ENCODE measurements around the gene EPS15. TPM values are rescaled to one million over a fixed set of nuclear protein-coding genes. Genes with fewer than 3 reads are reported as not detected.

Gene EPS15
- total RNA-seq, 1 experiment from 2014 or later: 37.1 TPM

GRCh38 chr1:51565009-51565408 lies 45.9 kb upstream of the EPS15 start:
- Mint-ChIP-seq H3K36me3 (no peaks in the 10 kb centered on the region), H3K4me3 (no peak overlapping the region), H3K4me1 (peaks cover 14% of the 10 kb centered on the region), H3K27ac (no peak overlapping the region), H3K9me3 (no peaks in the 10 kb centered on the region), H3K27me3 (ENCODE audit: low read depth) (no peaks in the 10 kb centered on the region)
- ATAC-seq (peak; percentile 73), DNase-seq (ENCODE audit: low spot score) (no peak)
- ChIA-PET CTCF (no interaction called here), POLR2A (no interaction called here)
- TF ChIP-seq, protein P1, sequence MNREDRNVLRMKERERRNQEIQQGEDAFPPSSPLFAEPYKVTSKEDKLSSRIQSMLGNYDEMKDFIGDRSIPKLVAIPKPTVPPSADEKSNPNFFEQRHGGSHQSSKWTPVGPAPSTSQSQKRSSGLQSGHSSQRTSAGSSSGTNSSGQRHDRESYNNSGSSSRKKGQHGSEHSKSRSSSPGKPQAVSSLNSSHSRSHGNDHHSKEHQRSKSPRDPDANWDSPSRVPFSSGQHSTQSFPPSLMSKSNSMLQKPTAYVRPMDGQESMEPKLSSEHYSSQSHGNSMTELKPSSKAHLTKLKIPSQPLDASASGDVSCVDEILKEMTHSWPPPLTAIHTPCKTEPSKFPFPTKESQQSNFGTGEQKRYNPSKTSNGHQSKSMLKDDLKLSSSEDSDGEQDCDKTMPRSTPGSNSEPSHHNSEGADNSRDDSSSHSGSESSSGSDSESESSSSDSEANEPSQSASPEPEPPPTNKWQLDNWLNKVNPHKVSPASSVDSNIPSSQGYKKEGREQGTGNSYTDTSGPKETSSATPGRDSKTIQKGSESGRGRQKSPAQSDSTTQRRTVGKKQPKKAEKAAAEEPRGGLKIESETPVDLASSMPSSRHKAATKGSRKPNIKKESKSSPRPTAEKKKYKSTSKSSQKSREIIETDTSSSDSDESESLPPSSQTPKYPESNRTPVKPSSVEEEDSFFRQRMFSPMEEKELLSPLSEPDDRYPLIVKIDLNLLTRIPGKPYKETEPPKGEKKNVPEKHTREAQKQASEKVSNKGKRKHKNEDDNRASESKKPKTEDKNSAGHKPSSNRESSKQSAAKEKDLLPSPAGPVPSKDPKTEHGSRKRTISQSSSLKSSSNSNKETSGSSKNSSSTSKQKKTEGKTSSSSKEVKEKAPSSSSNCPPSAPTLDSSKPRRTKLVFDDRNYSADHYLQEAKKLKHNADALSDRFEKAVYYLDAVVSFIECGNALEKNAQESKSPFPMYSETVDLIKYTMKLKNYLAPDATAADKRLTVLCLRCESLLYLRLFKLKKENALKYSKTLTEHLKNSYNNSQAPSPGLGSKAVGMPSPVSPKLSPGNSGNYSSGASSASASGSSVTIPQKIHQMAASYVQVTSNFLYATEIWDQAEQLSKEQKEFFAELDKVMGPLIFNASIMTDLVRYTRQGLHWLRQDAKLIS (CRISPR knock-in tag; IDR thresholded peaks at IDR 0.05; ENCODE audit: borderline replicate concordance): no peak
- TF ChIP-seq, protein P2, sequence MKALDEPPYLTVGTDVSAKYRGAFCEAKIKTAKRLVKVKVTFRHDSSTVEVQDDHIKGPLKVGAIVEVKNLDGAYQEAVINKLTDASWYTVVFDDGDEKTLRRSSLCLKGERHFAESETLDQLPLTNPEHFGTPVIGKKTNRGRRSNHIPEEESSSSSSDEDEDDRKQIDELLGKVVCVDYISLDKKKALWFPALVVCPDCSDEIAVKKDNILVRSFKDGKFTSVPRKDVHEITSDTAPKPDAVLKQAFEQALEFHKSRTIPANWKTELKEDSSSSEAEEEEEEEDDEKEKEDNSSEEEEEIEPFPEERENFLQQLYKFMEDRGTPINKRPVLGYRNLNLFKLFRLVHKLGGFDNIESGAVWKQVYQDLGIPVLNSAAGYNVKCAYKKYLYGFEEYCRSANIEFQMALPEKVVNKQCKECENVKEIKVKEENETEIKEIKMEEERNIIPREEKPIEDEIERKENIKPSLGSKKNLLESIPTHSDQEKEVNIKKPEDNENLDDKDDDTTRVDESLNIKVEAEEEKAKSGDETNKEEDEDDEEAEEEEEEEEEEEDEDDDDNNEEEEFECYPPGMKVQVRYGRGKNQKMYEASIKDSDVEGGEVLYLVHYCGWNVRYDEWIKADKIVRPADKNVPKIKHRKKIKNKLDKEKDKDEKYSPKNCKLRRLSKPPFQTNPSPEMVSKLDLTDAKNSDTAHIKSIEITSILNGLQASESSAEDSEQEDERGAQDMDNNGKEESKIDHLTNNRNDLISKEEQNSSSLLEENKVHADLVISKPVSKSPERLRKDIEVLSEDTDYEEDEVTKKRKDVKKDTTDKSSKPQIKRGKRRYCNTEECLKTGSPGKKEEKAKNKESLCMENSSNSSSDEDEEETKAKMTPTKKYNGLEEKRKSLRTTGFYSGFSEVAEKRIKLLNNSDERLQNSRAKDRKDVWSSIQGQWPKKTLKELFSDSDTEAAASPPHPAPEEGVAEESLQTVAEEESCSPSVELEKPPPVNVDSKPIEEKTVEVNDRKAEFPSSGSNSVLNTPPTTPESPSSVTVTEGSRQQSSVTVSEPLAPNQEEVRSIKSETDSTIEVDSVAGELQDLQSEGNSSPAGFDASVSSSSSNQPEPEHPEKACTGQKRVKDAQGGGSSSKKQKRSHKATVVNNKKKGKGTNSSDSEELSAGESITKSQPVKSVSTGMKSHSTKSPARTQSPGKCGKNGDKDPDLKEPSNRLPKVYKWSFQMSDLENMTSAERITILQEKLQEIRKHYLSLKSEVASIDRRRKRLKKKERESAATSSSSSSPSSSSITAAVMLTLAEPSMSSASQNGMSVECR (CRISPR knock-in tag; IDR thresholded peaks at IDR 0.05; ENCODE audit: borderline replicate concordance): no peak
- TF ChIP-seq, protein P3, sequence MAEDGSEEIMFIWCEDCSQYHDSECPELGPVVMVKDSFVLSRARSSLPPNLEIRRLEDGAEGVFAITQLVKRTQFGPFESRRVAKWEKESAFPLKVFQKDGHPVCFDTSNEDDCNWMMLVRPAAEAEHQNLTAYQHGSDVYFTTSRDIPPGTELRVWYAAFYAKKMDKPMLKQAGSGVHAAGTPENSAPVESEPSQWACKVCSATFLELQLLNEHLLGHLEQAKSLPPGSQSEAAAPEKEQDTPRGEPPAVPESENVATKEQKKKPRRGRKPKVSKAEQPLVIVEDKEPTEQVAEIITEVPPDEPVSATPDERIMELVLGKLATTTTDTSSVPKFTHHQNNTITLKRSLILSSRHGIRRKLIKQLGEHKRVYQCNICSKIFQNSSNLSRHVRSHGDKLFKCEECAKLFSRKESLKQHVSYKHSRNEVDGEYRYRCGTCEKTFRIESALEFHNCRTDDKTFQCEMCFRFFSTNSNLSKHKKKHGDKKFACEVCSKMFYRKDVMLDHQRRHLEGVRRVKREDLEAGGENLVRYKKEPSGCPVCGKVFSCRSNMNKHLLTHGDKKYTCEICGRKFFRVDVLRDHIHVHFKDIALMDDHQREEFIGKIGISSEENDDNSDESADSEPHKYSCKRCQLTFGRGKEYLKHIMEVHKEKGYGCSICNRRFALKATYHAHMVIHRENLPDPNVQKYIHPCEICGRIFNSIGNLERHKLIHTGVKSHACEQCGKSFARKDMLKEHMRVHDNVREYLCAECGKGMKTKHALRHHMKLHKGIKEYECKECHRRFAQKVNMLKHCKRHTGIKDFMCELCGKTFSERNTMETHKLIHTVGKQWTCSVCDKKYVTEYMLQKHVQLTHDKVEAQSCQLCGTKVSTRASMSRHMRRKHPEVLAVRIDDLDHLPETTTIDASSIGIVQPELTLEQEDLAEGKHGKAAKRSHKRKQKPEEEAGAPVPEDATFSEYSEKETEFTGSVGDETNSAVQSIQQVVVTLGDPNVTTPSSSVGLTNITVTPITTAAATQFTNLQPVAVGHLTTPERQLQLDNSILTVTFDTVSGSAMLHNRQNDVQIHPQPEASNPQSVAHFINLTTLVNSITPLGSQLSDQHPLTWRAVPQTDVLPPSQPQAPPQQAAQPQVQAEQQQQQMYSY (CRISPR knock-in tag; IDR thresholded peaks at IDR 0.05): no peak
- TF ChIP-seq ZNF263 (CRISPR knock-in tag; IDR thresholded peaks at IDR 0.05; ENCODE audit: low read depth) (no peak), ZNF423 (CRISPR knock-in tag; IDR thresholded peaks at IDR 0.05) (no peak)

GRCh38 chr1:51564124-51564523 lies 45.1 kb upstream of the EPS15 start:
- Mint-ChIP-seq H3K4me3 (no peak overlapping the region), H3K27ac (no peak overlapping the region), H3K4me1 (peaks cover 12% of the 10 kb centered on the region), H3K27me3 (ENCODE audit: low read depth) (no peaks in the 10 kb centered on the region), H3K9me3 (no peaks in the 10 kb centered on the region), H3K36me3 (no peaks in the 10 kb centered on the region)
- ChIA-PET POLR2A (no interaction called here), CTCF (no interaction called here)
- no peak for ATAC-seq
- DNase-seq (ENCODE audit: low spot score): no peak
- TF ChIP-seq, protein P4, sequence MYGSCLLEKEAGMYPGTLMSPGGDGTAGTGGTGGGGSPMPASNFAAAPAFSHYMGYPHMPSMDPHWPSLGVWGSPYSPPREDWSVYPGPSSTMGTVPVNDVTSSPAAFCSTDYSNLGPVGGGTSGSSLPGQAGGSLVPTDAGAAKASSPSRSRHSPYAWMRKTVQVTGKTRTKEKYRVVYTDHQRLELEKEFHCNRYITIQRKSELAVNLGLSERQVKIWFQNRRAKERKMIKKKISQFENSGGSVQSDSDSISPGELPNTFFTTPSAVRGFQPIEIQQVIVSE (CRISPR knock-in tag; IDR thresholded peaks at IDR 0.05; ENCODE audit: borderline replicate concordance): no peak
- TF ChIP-seq NFATC4 (CRISPR knock-in tag; IDR thresholded peaks at IDR 0.05) (no peak), CTCF (IDR thresholded peaks at IDR 0.05) (no peak), MXD4 (CRISPR knock-in tag; IDR thresholded peaks at IDR 0.05; ENCODE audit: borderline replicate concordance) (no peak), IRF1 (CRISPR knock-in tag; IDR thresholded peaks at IDR 0.05) (no peak), ZNF121 (CRISPR knock-in tag; IDR thresholded peaks at IDR 0.05) (no peak), FOXP1 (CRISPR knock-in tag; IDR thresholded peaks at IDR 0.05; ENCODE audit: borderline replicate concordance) (no peak), FOXP4 (CRISPR knock-in tag; IDR thresholded peaks at IDR 0.05) (no peak), JAZF1 (CRISPR knock-in tag; IDR thresholded peaks at IDR 0.05) (no peak)
- TF ChIP-seq, protein P5, sequence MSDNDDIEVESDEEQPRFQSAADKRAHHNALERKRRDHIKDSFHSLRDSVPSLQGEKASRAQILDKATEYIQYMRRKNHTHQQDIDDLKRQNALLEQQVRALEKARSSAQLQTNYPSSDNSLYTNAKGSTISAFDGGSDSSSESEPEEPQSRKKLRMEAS (CRISPR knock-in tag; IDR thresholded peaks at IDR 0.05): no peak
